COR-L47 (cell line): ENCODE results near the gene SOX5.
A peak's percentile ranks its signal among the peaks of the same experiment; 100 is the strongest.

Experiments
- DNase-seq: peaks from one replicate; lab custom pipeline; 2025; lab: John Stamatoyannopoulos, UW

SOX5 gene

DNA sequence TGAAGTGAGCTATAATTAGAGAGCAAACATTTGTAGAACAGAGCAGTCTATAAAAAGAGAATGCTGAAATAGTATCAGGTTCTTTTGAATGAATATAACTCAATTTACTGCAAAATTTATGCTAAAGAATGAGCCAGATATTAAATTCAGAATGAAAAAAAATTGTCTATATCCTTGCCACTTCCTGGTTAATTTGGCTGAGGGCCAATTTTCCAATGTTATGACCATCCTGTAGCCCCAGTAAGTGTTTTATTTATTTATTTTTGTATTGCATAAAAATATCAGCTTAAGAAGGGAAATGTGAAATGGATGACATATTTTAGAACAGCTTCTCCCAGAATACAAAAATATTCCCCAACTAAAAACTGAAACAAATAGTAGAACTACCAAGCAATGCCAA lies 263.4 kb downstream of the SOX5 start:
- DNase-seq, result peak; percentile 12

DNA sequence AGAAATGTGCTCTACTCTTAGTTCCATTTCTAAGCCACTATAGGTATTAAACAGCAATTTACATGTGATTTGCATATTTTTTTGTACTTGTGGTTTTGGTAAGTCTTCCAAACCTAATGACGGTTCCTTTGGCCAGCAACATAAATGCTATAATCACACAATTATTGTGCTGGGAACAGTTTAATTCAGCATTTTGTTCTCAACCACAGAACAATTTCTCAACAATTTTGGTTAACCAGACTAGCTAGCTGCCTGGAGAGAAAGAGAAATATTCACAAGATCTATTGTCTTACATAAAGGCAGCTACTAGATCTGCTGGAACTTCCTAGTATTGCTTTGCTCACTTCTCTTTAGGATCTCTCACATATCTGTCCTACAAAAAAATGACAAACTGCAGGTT lies 265.3 kb downstream of the SOX5 start:
- DNase-seq, result no peak

DNA sequence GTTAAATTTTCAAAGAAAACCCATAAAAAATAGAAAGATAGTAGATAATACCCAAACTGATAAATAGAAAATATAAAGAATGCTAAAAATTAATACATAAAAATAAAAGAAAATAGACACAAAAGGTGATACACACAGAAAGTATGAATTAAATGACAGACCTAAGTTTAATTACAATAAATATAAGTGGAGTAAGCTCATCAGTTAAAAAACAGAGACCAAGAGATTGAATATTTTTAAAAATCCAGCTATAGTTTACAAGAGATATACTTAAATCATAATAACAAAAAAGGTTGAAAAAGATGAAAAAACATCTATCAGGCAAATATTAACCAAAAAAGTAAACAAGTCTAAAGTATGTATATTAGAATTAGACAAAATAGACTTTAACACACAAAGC lies 268.2 kb downstream of the SOX5 start:
- no peak for DNase-seq

DNA sequence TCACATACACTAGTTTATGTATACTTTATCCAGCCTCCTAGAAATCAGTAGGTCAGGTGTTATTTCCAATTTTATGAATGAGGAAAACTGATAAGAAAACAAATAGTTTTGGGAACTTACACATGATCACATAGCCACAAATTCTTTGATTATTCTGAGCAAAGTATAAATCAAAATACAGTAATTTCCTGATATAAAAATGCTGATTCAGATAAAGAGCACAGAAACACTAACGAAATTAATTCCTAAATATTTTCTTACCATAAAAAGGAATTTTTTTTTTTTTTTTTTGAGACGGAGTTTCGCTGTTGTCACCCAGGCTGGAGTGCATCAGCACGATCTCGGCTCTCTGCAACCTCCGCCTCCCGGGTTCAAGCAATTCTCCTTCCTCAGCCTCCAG lies 275.4 kb downstream of the SOX5 start:
- no peak for DNase-seq

DNA sequence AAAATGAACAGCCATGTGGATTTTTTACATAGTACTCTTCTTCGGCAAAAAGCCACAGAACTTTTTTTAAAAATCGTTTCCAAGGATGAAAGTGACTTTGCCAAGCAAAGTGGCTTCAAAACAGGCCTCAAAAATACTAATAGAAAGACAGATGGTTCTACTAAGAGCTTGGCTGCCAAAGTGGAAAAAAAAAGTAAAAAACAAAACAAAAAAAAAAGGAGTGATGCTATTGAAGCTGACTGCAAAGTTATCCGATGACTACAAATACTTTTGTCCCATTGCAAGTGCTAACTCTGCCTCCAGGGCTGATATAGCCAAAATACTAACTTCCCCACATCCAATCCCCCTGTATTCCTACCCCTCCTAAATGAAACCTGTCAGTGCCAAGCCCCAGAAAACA lies 277.6 kb downstream of the SOX5 start:
- no peak for DNase-seq

DNA sequence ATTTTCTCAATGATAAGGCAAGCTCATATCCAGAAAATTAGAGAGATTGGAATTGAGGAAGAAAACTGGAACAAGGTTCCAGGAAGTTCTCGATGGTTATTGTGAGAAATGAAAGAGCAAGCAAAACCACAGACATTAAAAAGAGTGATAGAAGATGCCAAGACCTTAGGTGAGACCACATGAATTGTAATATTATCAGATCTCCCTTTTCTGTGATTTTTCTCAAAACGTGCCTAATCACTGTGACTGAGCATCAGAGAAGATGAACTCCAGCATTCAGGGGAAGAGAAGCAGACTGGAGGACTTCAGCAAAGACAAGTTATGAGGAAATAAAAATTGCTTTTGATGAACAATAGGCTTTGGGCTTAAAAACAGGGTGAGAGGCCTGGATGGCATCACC lies 278.8 kb downstream of the SOX5 start:
- no peak for DNase-seq

DNA sequence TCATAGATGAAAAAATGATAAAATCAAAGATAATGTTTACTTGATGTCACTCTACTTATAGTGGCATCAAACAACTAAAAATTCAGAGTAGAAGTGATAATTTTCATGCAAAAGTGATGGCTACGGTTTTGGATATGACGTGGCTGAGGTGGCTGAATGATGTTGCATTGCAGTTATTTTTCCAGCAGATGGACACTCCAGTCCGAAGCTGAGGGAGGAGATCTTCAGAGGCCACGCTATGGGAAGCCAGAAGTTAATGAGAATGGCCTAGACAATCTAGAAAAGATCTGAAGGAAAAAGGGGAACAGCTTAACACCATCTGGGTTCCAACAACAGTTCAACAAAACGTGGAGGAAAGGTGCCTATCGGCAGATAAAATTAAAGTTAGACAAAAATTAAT lies 279.8 kb downstream of the SOX5 start:
- no peak for DNase-seq

DNA sequence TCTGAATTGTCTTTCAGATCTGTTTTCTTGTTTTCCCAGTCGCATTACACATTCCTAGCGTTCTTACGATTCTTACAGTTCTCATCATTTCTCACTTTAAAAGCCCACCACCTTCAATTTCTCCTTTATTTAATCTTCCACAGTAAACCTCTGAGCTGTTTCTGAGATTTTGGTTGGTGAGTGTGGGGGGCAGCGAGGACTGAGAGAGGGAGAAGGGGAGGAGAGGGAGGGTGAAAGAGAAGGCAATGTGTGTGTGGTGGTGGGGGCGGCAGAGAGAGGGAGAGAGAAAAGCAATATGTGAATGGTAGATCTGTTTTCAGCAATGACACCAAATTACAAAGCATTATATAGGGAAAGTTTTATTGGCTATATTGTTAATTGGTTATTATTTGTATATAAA lies 282.6 kb downstream of the SOX5 start:
- no peak for DNase-seq

DNA sequence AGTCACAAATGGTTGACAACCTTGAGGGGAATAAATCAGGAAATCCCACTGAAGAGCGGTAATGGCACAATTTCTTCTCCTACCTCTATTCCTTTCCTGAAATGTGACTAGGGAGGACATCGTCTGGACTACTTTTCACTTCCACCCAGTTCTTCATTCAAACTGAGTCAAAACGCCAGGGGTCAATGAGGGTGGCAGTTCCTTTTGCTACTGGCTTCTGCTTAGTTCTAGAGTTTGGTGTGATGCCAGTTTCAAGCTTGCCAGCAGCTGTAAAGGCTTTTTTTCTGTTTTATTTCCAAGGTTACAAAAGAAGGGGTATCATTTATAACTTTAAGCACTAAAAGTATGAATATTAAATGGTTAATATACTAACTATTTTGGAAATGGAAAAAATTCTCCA lies 286.5 kb downstream of the SOX5 start:
- no peak for DNase-seq

DNA sequence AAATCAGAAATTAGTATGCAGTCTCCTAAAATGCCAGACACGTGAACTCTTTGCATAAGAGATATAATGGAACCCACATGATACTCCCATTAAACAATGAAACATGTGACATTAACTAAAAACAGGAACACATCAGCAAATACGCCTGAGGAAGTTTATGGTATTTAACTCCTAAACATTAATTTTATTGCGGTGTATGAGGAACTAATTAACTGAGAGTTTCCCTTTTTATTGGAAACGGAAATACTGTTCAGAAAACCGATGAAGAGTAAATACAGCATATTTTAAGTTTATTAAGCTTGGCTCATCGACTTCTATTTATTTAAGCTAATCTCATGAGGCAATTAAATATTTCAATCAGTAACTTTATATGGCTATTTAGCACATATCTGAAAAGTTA lies 290.3 kb downstream of the SOX5 start:
- no peak for DNase-seq

DNA sequence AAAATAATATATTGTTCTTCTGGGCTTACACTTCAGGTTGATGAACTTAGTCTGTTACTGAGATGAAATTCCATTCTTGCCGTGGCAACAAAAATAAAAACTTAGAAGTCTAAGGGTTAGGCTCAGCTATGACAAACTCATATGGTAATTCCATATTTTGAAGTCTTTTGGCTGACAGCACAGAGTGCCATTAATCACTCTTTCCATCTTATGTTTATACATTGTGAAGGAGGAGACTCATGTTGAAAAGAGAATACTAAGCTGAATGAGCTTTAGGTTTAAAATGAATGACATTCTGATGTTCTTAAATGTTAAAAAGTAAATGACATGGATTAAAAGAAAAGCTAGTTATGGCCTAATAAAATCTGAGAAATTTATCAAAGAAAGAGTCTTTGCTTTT lies 291.9 kb downstream of the SOX5 start:
- DNase-seq, result no peak

DNA sequence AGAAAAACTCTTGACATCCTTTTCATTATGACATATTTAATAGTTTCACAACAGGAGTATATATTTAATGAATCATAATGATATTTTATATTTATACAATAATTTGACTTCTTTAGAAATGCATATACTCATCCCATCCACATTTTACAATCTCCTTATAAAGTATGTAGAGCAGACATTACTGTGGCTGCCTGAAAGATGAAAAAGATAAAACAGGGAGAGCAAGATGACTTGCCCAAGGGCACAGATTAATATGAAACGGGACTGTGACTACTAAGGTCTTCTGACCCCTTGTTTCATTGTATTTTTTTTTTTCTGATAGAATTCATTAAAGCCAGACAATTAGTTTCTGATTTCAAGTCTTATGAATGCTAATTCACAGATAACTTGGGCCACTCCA lies 293.6 kb downstream of the SOX5 start:
- no peak for DNase-seq

DNA sequence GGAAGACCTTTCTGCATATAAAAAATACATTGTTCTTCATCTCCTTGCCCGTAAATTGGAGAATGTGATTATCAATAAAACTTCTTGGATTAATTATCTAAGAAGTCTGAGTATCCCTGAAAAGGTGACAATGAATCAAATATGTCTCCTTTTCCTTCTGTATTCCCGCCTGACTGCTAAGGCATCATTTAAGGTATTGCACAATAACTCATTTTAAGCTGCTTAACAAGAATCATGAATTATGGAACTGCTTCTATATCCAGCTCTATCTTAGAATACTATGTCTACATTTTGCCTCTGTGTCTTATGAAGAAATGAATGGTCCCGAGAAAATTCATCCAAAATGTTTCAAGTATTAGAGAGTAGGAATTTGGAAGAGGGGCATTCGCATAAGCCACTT lies 294.4 kb downstream of the SOX5 start:
- no peak for DNase-seq

DNA sequence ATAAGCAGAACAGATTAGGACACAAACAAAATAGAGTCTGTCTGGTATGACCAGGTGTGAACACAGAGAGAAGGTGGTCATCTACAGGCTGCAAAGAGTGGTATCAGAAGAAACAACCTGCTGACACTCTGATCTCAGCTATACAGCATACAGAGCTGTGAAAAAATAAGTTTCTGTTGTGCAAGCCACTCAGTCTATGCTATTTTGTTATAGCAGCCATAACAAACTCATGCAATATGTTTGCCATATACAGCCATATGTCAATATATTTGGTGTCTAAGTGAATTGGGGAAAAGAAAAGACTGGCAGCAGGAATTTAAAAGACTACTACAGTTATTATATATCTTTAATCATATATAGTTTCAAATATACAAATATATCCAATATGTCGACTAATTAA lies 300.9 kb downstream of the SOX5 start:
- no peak for DNase-seq

DNA sequence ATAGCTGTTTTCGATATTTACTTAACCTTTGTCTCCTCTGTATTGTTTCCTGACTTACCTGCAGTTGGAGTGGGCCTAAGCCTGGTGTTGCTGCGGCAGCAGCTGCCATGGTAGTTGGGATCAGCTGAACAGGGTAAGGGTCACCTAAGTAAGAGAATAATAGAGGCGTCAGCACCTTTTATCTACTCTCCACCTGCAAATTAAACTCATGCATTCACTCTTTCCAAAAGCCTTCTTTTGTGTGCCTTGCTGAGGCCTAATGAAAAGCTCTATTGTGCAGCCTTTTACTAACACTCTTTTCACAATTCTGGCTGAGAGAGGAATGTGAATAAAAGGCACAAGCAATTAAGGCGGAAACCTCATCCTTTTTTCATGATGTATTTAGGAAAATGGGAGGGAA lies 308.7 kb downstream of the SOX5 start:
- DNase-seq, result peak; percentile 45

DNA sequence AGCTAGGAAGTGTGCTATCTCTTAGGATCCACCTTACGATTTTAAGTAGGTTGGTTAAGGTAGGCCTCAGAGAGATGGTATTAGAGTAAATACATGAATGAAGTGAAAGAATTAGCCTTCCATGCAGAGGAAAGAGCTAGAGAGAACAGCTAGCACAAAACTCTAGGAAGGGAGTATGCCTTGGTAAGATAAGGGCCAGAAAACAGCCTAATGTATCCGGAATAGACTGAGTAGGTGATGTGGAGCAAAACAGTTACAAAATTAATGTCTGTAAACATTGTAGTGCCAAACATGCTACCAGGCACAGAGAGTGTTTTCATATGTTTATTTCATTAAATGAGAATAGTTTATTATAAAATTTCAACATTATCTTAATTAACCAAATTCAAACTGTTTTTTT lies 315.1 kb downstream of the SOX5 start:
- no peak for DNase-seq

DNA sequence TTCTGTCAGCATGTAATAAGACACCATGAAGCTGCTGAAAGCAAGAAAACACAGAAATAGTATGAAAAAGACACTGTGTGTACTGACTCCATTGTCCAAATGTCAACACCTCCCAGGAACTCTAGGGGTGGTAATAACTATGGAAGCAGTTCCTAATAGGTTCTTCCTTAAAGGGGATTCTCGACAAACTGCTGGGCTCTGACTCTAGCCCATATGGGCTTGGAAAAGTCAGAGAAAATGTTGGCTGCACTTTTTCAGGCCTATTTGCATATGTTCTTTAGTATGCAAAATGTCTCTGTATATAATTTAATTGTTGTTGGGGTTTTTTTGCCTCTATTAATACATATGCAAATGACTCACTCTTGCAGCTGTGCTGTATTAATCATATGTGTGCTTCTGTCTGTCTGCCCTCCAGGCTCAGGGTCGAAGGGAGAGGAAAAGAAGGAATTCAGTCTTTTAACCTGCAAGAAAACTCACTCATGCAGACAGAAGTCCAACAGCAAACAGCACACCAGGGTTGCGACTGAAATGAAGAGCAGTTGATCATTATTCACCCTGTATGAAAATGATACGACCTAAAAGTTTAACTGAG lies 317.6 kb downstream of the SOX5 start:
- DNase-seq, result no peak

DNA sequence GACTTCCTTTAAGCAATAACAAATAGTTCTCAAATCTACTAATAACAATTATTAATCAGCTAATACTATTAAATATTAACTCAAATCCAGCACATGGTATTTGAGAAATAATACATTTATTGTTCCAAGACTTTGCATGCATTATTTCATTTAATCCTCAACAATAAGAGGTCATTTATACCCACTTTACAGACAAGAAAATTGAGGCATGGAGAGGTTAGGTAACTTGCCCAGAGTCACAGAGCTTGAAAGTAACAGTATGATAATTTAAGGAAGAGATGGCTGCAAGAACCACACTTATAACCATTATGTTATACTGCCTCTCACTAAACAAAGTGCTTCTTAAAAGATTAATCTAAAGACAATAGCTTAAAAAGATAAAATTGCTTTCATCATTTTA lies 318.9 kb downstream of the SOX5 start:
- DNase-seq, result no peak

DNA sequence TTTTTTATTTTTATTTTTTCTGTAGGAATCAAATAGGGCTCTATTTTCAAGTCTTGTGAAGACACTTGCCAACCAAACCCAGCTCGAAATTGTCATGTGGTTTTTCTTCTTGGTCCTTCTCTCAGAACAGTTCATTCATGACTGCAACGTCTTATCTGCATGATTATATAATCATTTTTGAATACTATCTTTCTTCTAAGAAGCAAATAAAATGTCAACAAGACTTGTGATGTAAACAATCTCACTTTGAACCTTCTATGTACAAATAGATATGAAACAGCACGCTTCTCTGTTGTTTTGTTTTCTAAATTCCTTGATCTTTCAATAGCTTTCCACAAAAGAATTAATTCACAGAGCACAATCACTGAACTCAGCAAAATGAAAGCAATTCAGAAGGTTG lies 320.7 kb downstream of the SOX5 start:
- no peak for DNase-seq

DNA sequence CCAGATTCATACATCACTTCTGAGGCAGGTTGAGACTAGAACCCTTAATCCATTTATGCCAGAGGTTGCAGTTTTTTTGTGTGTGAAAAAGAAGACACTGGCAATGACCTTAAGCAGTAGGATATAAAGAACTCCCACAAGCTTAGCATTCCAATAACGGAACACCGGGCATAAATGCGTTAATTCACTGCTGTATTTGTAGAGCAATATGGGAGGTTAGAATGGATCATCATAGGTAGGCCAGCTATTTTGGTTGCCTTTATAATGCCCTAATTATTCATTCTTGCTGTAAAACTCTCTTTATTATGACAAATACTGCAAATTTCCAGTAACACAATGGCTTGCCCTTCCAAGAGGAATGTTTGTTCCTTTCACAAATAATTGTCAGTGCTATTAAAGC lies 322.7 kb downstream of the SOX5 start:
- DNase-seq, result no peak

DNA sequence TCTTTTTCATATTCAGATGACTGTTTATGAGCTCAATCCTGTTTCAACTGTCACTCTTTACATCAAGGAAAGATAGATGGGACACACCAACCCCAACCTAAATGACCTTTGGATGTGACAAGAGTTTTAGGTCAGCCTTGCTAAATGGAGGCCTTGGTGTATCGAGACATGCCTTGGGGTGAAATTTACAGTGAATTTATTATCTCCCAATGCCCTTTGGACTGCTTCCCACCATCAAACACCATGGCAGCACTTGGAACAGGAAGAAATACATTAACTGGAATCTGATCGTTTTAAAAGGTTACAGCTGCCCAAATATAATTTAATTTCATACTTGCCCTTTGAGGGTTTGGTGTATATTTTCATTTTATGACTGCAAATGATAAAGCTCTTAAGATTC lies 327.6 kb downstream of the SOX5 start:
- DNase-seq, result no peak

DNA sequence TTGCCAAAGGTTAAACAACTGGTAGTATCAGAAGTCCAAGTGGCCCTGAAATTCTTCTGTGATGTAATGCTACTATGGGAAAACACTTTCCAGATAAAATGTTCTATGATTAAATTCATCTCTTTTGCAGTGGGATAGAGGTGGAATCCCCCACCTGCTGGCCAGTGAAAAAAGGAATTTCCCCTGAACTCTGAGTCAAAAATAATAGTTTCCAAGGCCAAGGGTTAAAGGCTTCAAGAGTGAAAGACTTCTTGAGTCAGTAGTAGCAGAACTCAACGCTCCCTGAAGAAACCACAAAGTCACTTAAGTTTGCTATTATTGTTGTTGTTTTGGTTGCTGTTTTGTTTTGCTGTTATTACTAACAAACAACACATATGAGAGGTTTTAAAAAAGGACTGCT lies 330.8 kb downstream of the SOX5 start:
- no peak for DNase-seq

DNA sequence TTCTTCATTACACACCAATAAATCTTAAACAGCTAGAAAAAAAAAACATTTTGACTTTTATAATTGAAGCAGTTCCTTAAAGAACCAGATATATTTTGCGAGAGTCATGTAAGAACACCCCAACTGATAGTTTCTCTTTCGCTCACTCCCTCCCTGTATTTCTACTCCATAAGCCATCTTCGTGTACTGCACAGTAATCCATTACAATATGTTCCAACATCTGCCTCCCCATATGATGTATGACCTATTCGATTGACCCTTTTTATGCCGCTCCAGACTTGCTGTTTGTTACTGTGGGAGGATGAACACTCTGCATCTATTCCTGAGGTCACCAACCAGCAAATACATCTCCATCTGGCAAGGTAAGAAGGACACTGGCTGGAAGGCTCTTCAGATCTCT lies 331.7 kb downstream of the SOX5 start:
- no peak for DNase-seq

DNA sequence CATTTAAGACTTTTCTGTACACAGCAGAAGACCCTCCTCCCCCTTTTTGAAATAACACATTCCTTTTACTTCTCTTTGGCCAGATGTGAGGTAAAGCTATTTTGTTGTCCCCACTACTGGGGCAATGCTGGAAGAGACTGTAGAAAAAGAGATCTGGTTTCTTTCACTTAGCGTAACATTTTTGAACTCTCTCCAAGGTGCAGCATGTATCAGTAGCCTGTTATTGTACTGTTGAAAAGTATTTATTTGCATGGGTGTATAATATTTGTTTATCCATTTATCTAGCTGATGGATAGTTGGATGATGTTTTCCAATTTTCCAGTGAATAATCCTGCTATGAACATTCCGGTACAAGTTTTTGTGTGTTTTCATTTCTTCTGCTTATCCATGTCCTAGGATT lies 335.2 kb downstream of the SOX5 start:
- DNase-seq, result no peak

DNA sequence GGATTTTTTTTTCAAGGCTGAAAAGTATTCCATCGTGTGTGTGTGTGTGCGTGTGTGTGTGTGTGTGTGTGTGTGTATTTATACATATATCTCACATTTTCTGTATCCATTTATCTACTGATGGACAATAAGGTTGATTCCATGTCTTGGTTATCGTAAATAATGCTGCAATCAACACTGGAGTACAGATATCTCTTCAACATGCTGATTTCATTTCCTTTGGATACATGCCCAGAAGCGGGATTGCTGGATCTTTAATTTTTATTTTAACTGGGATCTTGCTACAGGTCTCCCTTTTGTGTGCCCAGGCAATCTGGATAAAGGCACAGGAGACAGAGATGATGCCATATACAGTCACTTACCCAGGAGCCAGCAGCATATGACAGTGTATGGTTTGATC lies 338.1 kb downstream of the SOX5 start:
- no peak for DNase-seq
